Measurements from ENCODE around the gene CEP78.

- no peak for TF ChIP-seq POLR2A (IDR thresholded peaks at IDR 0.05)
- TF ChIP-seq, protein P1, sequence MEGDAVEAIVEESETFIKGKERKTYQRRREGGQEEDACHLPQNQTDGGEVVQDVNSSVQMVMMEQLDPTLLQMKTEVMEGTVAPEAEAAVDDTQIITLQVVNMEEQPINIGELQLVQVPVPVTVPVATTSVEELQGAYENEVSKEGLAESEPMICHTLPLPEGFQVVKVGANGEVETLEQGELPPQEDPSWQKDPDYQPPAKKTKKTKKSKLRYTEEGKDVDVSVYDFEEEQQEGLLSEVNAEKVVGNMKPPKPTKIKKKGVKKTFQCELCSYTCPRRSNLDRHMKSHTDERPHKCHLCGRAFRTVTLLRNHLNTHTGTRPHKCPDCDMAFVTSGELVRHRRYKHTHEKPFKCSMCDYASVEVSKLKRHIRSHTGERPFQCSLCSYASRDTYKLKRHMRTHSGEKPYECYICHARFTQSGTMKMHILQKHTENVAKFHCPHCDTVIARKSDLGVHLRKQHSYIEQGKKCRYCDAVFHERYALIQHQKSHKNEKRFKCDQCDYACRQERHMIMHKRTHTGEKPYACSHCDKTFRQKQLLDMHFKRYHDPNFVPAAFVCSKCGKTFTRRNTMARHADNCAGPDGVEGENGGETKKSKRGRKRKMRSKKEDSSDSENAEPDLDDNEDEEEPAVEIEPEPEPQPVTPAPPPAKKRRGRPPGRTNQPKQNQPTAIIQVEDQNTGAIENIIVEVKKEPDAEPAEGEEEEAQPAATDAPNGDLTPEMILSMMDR (IDR thresholded peaks at IDR 0.05): no peak
Observed at GRCh38 chr9:78188594-78188993, 47.3 kb upstream of the CEP78 start.

Measured in right lobe of liver (tissue), 4 donors.